Left forelimb (tissue), 1 donor: Measurements from ENCODE around the gene LYST.

Experiments
- DNase-seq: peaks from one replicate; pipeline ENCODE4 v3.0.0-alpha.2; 2018; ENCODE audit warnings: low spot score

Gene LYST

DNA sequence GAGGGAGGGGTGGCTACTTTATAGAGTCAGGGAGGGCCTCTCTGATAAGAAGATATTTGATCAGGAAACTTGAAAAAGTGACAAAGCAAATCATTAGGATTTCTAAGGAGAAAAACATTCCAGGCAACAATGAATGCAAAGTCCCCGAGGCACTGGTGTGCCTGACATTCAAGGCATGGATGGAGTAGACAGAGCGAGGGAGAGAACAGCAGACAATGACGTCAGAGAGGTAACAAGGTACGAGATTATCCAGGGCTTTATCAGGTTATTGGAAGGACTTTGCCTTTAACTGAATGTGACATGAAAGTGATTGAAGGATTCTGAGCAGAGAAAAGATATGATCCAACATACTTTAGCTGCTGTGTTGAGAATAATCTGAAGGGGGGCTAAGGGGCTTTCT lies 144.7 kb downstream of the LYST start:
- no peak for DNase-seq

DNA sequence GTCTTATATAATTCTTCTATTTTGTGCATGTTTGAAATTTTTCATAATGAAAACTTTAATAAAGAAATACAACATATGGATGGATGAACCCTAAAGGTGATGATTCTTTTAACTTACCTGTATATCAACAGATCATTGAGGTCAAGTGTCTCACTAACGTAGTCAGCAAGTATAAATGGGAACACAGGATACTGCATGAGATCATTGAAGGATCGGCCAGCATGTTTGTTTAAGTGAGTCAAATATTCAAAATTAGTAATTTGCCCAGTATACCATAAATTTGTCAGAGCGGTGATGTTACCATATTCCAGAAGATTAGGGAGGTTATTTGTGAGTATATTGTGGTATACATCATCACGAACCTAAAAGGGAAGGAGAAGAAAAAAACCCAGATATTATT lies 146.2 kb downstream of the LYST start:
- DNase-seq, result no peak

DNA sequence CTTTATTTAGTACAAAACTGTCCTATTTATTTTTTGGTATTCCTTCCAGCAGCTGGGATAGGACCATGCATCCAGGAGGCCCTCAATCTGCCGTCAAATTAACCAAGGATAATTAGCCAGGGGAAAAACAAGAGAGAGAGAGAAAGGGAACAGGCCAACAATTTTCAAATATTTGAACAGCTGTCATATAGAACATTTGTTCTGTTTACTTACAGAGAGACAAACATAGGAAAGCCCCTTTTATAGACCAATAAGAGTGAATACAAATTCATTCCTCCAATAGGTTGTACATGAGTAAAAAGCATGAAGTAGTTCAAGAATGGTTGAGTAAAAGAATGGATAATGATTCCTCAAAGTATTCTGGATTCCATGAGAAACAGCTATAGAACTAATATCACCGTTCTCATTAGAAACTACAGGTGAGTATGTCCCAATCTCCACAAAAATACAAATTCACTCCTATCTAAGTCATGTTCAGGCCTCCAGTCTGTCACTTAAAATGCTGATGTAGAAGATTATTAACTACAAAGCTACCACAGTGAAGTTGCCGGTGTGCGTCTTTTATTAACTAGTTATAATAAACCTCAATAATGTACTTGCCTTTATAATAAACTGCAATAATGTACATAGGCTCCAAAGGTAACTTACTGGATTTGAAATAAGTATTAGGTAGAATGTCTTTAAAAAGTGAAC lies 152.4 kb downstream of the LYST start:
- DNase-seq, result no peak

DNA sequence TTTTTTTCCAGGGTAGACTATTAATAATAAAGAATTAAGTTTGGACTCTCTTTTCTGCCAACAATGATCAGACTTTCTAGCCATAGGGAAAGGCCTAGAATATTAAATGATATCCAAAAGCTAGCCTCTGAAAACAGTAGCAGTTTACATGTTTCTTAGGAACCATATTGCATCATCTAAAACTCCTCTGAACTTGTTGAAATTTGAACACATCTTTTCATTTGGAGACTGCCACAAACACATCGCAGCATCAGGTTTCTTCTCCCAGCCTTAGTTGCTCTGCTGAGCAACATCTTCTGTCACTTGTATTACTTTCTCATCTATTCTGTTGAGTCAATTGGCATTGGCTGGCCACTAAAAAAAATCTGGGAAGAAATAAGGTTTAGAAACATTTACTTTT lies 153.9 kb downstream of the LYST start:
- DNase-seq, result no peak

DNA sequence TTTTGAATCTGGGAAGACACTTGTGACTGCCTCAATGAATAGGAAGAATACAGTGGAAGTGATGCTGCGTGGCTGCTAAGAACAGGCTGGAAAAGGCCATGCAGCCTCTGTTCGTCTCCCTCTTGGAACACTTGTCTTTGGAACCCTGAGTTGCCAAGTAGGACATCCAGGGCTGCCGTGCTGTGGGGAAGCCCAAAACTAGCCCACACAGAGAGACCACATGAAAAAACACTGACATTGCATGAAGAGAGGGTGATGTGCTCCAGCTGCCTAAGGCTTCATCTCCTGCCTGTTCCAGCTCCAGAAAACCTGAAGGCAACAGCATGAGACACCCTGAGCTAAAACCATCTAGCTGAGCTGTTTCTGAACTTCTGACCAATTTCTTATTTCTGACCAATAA lies 156.0 kb downstream of the LYST start:
- DNase-seq, result no peak

DNA sequence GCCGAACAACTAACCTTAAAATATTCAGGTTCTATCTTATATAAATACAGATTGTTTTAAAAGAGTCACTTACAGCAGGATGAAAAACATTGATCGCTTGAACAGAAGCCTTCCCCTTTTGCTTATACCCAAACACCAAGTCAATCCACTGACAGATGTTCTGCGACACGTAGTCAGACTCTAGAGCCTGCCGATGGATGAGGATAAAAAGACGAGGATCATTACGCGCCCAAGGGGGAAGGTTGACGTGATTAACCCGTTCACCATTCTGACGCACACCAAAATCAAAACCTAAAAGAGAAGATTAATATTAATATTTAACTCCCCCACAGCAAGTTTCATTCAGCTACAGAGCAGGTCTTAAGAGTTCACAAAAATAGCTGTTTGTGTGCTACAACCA lies 157.7 kb downstream of the LYST start:
- DNase-seq, result no peak

DNA sequence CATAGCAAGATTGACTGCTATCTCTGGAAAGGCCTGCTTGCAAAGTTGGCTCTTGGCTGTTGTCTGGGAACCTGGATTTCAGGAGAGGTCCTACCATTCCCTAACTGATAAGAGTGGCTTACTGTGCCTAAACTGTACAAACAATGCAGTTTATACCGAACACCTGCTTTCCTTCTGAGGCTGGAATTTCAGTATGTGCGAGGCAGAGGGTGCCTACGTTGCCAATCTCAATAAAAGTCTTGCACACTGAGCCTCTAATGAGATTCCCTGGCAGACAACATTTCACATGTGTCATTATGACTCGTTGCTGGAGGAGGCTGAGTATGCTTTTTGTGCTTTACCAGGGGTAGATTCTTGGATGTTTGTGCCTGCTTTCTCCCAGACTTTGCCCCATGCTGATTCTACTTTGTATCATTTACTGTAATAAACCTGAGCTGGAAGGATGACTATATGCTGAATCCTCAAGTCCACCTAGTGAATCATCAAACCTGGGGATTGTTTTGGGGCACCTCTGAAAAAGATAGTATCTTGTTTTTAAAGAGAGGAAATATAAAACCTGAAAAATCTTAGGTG lies 158.2 kb downstream of the LYST start:
- DNase-seq, result no peak

DNA sequence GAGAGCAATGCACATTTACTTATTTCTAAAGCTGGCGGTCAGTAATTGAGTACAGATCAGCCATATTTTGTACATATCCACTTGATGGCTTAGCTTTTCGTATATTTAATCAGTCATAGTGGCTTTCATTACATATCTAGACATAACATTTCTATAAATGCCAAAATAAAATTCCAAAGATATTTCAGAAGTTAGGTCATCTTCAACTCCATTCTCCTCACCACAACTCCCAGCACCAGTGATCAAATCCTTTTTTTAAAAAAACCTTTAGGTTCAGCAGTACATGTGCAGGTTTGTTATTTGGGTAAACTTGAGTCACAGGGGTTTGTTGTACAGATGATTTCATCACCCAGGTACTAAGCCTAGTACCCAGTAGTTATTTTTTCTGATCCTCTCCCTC lies 163.2 kb downstream of the LYST start:
- DNase-seq, result no peak

DNA sequence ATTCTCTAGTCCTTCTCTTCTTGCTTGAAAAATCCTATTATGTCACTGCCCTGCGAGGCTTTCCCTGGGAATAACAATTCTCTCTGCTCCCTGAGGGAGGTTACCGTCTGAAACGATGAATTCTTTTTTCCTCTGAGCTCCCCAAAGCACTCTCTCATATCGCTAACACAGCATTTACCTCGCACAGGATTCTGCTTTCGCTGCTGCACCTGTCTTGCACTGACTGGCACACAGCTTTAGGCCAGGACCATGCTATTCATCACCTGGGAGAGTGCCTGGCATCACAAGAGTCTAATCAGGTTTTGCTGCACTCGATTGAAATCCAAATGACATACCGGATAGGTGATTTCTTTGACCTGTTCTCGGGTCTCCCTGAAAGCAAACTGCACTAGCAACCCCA lies 164.3 kb downstream of the LYST start:
- DNase-seq, result no peak

DNA sequence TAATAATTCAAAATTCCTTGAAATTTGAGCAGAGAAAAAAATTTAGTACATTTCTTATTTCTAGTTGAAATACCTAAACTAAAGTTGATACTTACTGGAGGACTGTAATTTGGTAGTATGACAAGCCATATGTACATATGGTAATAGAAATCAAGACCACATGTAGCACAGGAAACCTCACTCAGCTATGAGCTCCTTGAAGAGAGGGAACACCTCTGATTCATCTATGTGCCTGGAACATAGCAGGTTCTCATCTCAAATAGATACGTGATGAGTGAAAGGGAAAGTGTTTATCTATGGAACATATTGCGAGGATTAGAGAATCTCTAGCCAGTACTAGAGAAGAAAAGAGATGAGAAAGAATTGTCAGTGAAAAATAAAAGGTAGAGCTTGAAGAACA lies 169.2 kb downstream of the LYST start:
- no peak for DNase-seq

DNA sequence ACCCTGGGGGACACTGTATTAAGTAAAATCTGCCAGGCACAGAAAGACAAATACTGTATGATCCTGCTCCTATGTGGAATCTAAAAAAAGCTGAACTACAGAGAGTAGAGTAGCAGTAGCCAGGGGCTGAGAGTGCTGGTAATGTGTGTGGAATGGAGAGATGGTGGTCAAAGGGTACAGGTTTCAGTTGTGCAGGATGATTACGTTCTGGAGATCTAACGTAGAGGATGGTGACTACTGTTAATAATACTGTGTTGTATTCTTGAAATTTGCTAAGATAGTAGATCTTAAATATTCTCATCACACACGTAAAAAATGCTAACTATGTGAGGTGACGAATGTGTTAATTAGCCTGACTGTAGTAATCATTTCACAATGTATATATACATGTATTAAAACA lies 177.3 kb downstream of the LYST start:
- DNase-seq, result no peak

DNA sequence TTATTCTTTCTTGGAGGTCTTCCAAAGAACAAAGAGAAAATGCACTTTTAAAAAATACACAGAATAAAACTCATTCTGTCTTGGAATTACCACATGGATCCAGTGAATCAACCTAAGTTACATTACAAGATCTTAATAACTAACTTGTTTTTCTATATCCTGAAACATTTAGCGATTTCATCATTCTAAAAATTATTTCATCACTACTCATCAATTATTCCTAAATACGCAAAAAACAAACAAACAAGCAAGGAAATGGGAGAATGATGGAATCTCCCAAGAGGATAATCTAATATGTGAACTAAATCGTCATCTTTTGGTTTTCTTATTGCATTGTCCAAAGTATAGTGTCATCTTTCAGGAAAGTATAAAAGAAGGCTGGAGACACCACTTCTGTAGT lies 178.6 kb downstream of the LYST start:
- no peak for DNase-seq

DNA sequence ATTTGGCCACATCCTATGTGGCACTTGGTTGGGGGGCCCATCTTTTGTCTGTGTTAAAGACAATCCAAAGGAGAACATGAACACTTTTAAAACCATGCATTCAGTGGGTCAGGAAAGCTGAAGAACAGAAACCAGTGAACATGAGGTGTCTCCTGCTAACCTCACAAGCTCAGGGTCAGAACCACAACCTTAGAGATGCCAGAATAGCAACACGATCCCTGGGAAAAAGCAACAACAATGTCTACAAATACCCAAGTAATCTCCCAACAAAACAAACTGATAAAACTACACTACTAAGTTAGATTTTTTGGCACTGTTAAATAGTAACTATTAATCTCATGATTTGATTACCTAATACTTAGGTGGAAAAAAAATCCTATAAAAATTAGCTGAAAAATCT lies 183.1 kb downstream of the LYST start:
- DNase-seq, result no peak

DNA sequence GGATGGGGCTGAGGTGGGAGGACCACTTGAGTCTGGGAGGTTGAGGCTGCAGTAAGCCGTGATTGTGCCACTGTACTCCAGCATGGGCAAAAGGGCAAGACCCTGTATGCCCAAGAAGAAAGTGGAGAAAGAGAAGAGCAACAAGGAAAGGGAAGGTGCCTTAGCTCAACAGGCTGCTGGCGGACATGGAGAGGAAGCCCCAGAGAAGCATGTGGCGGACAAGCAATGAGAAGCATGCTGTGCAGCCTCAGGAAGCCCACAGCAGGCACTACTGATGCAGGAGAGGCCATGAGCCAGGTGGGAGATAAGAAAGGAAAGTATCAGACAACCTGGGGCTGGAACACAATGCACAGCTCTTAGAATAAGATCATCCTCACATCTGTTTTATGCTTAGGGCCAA lies 184.5 kb downstream of the LYST start:
- no peak for DNase-seq

DNA sequence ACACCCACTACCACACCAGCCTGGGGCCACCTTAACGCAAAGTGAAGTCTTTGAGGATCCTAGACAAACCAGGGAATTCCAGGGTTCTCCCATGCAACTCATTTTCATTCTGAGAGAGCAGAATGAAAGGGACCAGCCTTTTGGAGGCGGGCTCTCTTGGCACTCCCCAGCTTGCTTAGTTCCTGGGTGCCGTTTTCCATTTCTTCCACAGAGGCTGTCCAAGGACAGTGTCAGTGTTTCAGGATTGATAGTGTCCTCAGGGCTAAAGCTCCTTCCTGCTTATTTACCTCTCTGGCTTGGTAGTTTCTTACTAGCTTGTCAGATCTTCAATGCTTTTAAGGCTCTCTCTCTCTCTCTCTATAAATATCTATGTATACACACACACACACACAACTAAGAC lies 187.1 kb downstream of the LYST start:
- DNase-seq, result no peak

DNA sequence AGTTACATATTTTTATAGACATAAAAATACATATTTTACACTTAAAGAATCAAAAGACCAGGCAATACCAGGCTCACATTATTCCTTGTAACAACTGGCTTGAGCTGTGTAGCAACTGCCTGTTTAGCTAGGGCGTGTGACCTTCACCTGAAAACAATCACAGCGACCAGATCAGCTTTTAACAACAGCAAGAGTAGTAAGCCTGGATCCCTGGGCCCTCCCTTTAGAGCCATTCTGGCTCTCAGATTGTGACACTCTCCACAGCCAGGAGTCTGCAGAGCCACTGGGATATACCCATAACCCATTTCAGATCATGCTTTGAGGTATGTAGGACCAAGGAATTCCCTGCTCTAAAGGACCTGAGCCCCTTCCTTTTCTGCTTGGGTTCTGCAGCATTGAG lies 187.7 kb downstream of the LYST start:
- DNase-seq, result no peak

DNA sequence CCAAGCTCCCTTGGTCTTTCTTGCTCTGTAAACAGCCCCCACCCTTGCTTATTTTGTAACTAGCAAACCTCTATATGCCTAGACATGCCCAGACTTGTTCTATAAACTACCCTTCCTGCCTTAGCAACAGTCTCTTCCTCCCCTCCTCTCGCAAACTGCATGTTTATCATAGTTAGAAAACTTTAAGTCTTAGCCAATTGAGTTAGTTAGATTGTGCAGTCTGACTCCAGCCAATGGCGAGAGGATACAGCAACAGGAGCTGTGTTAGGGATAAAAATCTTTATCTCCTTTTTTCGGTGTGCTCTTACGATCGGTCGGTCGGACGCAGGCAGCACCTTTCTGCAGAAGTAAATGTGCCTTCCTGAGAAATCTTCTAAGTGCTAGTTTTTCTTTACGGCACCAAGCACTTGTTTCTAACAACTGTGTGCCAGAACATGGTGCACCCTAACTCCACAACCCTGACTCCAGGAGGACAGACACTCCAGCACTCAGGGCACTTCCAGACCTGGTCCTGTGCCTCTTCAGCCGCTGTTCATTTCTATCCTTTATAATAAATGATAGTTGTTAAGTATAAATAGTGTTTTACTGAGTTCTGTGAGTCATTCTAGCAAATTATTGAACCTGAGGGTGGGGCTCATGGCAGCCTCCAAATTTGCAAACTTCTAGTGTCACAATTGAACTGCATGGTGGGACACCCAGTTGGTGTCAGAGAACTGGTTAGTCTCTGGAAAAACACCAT lies 191.4 kb downstream of the LYST start:
- DNase-seq, result no peak

DNA sequence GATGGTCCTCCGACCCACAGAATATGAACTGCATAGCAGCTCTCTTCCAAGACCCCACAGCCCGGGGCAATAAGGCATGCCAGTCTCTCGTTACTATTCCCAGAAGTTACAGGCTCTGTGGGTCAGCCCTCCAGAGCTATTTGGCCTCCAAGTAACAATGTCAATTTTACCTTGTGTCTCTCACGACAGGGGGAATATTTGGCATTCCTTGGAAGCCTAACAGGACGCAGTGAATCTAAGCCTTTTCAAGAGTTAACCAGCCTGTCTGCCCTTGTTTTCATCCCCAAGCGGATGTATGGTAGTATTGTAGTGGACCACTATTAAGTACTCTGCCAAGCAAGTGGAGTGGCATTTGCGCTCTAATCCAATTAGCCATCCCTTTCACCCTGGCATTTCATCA lies 192.7 kb downstream of the LYST start:
- no peak for DNase-seq

DNA sequence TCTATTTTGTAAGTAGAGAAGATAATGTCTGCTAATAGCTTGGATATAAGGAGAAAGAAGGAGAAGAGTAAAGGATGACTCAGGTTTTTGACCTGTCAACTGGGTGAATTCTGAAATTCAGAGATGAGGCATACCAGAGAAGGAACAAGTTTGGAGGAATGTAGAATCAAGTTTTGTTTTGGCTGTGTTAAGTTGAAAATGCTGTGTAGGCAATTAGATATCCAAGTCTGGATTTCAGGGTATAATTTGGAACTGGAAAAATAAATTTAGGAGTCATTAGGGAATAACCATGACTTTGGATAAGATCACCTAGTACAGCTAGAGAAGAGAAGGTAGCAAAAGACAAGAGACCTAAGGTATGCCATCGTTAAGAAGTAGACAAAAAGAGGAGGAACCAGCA lies 194.7 kb downstream of the LYST start:
- no peak for DNase-seq

DNA sequence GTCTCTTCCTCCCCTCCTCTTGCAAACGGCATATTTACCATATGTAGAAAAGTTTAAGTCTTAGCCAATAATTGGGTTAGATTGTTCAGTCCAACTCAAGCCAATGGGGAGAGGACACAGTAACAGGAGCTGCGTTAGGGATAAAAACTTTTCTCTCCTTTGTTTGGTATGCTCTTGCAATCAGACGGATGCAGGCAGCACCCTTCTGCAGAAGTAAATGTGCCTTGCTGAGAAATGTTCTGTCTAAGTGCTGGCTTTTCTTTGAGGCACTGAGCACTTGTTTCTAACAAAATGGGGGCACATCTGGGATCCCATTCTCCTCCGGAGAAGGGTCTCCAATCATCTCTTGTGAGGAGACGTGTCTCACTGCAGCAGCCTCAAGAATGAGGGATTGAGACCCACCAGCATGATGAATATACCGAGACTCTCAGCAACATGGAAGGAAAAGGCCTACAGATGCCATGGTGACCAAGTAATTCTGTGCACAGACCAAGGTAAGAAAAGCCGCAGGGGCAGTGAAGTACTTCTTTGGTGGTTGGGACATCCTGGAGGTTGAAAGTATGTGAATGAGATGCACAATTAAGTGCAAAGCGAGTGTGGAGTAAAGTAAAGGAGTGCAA lies 196.4 kb downstream of the LYST start:
- DNase-seq, result no peak

DNA sequence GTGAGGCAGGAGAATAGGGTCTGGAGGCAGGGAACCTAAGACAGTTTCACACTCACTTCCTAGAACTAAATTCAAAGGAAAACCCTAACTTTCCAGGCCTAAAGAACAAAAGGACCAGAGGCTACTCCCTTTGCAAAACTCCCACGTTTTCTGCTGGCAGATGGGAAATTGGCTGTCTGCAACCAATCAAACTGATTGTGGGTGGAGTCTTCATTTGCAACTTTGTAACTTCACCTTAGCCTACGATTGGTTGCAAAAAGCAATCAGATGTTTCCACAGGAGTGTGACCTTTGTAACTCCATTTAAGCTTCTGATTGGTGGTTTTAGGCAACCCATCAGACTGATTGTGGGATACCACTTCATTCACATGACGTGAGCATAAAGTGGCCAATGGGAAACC lies 197.4 kb downstream of the LYST start:
- no peak for DNase-seq

DNA sequence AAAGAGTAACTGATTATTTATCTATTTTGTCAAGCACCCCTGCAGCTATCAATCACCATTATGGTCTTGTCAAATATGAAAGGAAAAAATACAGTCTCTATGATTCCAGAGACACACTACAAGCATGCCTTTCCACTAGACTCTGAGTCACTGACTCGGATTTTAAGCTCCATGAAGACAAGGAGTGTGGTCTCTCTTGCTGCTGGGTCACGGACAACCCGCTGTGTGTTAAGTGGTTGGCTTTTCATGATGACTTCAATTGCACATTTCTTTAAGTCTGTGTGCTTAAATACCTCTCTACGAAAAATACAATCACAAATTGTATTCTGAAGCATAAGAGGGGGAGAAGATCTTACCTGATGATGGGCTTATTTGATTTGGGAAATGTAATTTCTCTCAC lies 203.1 kb downstream of the LYST start:
- no peak for DNase-seq

DNA sequence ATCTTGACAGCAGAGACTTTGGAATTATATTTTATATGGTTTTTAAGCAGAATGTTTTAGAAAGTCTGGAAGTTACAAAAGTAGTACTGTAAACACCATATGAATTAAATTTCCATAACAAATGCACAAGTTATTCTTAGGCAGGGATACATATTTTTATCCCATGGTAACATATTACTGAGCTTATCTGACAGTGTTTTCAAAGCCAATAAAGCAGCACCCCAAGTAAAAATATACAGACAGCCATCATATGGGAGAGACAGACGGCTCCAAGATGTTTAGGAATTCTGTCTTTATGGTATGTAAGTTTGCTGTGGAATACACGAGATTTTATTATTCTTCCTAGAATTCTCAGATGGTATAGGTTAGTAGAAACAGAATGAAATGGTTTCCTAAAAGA lies 205.1 kb downstream of the LYST start:
- DNase-seq, result no peak
